ENCODE results near the gene C1QTNF12.

DNA sequence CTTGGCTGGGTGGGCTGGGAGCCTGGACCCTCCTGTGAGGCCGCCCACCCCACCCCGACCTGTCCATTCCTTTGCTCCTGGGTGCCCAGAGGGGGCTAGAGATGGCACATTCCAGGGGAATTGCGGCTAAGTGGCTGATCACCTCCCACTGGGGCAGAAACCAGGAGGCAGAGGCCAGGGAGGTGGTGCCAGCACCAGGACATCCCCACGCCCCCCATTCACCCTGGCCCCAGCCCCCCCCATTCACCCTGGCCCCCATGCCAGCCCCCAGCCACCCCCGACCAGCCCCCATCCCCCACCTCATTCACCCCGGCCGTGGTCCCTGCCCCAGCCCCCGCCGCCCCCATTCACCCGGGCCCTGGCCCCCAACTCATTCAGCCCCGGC, 6.2 kb downstream of the C1QTNF12 start:
- TF ChIP-seq POLR2A (IDR thresholded peaks at IDR 0.05): no peak
- TF ChIP-seq, protein P1, sequence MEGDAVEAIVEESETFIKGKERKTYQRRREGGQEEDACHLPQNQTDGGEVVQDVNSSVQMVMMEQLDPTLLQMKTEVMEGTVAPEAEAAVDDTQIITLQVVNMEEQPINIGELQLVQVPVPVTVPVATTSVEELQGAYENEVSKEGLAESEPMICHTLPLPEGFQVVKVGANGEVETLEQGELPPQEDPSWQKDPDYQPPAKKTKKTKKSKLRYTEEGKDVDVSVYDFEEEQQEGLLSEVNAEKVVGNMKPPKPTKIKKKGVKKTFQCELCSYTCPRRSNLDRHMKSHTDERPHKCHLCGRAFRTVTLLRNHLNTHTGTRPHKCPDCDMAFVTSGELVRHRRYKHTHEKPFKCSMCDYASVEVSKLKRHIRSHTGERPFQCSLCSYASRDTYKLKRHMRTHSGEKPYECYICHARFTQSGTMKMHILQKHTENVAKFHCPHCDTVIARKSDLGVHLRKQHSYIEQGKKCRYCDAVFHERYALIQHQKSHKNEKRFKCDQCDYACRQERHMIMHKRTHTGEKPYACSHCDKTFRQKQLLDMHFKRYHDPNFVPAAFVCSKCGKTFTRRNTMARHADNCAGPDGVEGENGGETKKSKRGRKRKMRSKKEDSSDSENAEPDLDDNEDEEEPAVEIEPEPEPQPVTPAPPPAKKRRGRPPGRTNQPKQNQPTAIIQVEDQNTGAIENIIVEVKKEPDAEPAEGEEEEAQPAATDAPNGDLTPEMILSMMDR (IDR thresholded peaks at IDR 0.05): no peak
